Loucy (cell line): ENCODE measurements around the gene HLTF.

Experiments
- H2AFZ ChIP-seq: fragments of 200-600 bp; sonication (generic); 2 replicates; pipeline ENCODE4 v1.6.0; 2016; ENCODE audit warnings: antibody characterized with exemption, mild to moderate bottlenecking, low read length, moderate library complexity
- H3F3A ChIP-seq: fragments of 200-600 bp; 2 replicates; pipeline ENCODE4 v1.6.0; 2016; ENCODE audit warnings: antibody characterized with exemption, low read depth, mild to moderate bottlenecking
- H3K27me3 ChIP-seq: fragments of 200-600 bp; sonication (generic); 2 replicates; pipeline ENCODE4 v1.6.1; 2014; ENCODE audit warnings: low read length, mild to moderate bottlenecking; ENCODE audit not compliant: insufficient read depth, poor library complexity, severe bottlenecking
- H3K36me3 ChIP-seq: fragments of 200-600 bp; sonication (generic); 2 replicates; pipeline ENCODE4 v1.6.1; 2016; ENCODE audit warnings: low read length; ENCODE audit not compliant: insufficient read depth
- H3K4me1 ChIP-seq: fragments of 200-600 bp; sonication (generic); 2 replicates; pipeline ENCODE4 v1.5.1; 2014; ENCODE audit warnings: low read length, mild to moderate bottlenecking; ENCODE audit not compliant: insufficient read depth, poor library complexity, severe bottlenecking
- H3K4me2 ChIP-seq: fragments of 200-600 bp; sonication (generic); 2 replicates; pipeline ENCODE4 v1.6.0; 2014; ENCODE audit warnings: antibody characterized with exemption, low read length, low read depth, mild to moderate bottlenecking; ENCODE audit not compliant: poor library complexity, severe bottlenecking
- H3K4me3 ChIP-seq: fragments of 200-600 bp; sonication (generic); 2 replicates; pipeline ENCODE4 v1.5.1; 2014; ENCODE audit warnings: low read length, mild to moderate bottlenecking, mixed read lengths; ENCODE audit not compliant: poor library complexity, severe bottlenecking
- H3K79me2 ChIP-seq: fragments of 200-600 bp; sonication (generic); 2 replicates; pipeline ENCODE4 v1.6.1; 2014; ENCODE audit warnings: low read length; ENCODE audit not compliant: insufficient read depth
- H3K9ac ChIP-seq: fragments of 200-600 bp; sonication (generic); 2 replicates; pipeline ENCODE4 v1.6.0; 2014; ENCODE audit warnings: mild to moderate bottlenecking, low read depth, low read length, moderate library complexity; ENCODE audit not compliant: poor library complexity, severe bottlenecking
- H3K9me2 ChIP-seq: fragments of 200-600 bp; sonication (generic); replicated peaks from 2 replicates; pipeline ENCODE4 v1.6.1; 2016; ENCODE audit warnings: low read depth, low read length, mixed read lengths
- H3K9me3 ChIP-seq: fragments of 200-600 bp; sonication (generic); 2 replicates; pipeline ENCODE4 v1.6.1; 2014; ENCODE audit warnings: mild to moderate bottlenecking, antibody characterized with exemption, low read length, low read depth; ENCODE audit not compliant: insufficient read depth
- H4K20me1 ChIP-seq: fragments of 200-600 bp; sonication (generic); 2 replicates; pipeline ENCODE4 v1.6.0; 2014; ENCODE audit warnings: antibody characterized with exemption, low read length, mild to moderate bottlenecking; ENCODE audit not compliant: insufficient read depth, poor library complexity, severe bottlenecking
- EZH2phosphoT487 ChIP-seq: fragments of 200-600 bp; IDR thresholded peaks from 2 replicates; pipeline ENCODE4 v1.6.1; 2018; ENCODE audit warnings: antibody characterized with exemption, mild to moderate bottlenecking, moderate library complexity, borderline replicate concordance
- TF ChIP-seq, protein P1 (sequence below): fragments of 200-600 bp; sonication (generic); conservative IDR thresholded peaks from 2 replicates; pipeline ENCODE4 v1.5.1; 2014; ENCODE audit warnings: mild to moderate bottlenecking, antibody characterized with exemption, low read length

Gene HLTF, protein sequence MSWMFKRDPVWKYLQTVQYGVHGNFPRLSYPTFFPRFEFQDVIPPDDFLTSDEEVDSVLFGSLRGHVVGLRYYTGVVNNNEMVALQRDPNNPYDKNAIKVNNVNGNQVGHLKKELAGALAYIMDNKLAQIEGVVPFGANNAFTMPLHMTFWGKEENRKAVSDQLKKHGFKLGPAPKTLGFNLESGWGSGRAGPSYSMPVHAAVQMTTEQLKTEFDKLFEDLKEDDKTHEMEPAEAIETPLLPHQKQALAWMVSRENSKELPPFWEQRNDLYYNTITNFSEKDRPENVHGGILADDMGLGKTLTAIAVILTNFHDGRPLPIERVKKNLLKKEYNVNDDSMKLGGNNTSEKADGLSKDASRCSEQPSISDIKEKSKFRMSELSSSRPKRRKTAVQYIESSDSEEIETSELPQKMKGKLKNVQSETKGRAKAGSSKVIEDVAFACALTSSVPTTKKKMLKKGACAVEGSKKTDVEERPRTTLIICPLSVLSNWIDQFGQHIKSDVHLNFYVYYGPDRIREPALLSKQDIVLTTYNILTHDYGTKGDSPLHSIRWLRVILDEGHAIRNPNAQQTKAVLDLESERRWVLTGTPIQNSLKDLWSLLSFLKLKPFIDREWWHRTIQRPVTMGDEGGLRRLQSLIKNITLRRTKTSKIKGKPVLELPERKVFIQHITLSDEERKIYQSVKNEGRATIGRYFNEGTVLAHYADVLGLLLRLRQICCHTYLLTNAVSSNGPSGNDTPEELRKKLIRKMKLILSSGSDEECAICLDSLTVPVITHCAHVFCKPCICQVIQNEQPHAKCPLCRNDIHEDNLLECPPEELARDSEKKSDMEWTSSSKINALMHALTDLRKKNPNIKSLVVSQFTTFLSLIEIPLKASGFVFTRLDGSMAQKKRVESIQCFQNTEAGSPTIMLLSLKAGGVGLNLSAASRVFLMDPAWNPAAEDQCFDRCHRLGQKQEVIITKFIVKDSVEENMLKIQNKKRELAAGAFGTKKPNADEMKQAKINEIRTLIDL

DNA sequence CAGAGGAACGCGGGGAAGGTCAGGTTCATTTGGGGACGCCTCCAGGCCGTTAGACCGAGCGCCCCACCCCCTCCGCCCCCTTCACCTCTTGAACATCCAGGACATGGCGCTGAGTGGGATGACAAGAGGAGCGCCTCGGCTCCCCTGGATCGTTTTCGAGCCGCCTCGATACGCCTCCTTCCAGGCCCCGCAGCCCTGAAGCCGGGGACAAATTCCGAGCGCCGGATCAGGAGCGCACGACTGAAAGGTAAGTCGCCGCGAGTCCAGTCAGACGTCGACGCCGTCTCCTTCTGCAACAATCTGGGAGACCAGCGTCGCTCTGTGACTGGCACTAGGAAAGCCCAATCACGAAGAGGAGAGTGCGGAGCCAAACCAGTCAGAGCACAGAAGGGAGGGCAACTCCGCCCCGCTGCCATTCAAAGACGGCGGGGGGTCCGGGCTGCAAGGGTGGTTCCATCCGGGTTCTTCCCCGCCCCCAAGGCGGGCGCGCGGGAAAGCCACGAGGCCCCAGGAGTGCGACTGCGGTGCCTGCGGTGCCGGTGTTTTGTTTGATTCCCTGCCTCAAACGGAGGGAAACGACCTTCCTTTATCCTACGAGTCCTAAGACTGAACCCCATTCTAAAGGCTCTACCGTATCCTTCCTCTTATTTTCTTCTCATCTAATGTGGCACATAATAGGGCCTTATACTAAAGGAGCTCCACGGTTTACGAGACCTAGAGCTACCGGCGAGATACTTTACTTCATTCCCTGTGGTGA, at the start of gene HLTF:
Gene HLTF, minus strand, starts transcription at position 302 of the 757 bp plus-strand sequence. Its CDS starts 197 bp downstream, at position 105.
- Histone ChIP-seq H3K9me2 (no peaks in the 10 kb centered on the region), H2AFZ (peak within 1 kb of the TSS; percentile 90), H3K79me2 (peaks cover 52% of the 10 kb centered on the region), H3K4me3 (peak within 1 kb of the TSS; percentile 96), H4K20me1 (peaks cover 48% of the 10 kb centered on the region), H3K9ac (peak within 1 kb of the TSS; percentile 86), H3K27me3 (no peaks in the 10 kb centered on the region), H3K36me3 (no peaks in the 10 kb centered on the region), H3K4me2 (peak within 1 kb of the TSS; percentile 88), H3K9me3 (no peaks in the 10 kb centered on the region), H3K4me1 (peaks cover 44% of the 10 kb centered on the region), H3F3A (no peaks in the 10 kb centered on the region)
- TF ChIP-seq, protein P1, sequence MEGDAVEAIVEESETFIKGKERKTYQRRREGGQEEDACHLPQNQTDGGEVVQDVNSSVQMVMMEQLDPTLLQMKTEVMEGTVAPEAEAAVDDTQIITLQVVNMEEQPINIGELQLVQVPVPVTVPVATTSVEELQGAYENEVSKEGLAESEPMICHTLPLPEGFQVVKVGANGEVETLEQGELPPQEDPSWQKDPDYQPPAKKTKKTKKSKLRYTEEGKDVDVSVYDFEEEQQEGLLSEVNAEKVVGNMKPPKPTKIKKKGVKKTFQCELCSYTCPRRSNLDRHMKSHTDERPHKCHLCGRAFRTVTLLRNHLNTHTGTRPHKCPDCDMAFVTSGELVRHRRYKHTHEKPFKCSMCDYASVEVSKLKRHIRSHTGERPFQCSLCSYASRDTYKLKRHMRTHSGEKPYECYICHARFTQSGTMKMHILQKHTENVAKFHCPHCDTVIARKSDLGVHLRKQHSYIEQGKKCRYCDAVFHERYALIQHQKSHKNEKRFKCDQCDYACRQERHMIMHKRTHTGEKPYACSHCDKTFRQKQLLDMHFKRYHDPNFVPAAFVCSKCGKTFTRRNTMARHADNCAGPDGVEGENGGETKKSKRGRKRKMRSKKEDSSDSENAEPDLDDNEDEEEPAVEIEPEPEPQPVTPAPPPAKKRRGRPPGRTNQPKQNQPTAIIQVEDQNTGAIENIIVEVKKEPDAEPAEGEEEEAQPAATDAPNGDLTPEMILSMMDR: no peak
- no peak for TF ChIP-seq EZH2phosphoT487

DNA sequence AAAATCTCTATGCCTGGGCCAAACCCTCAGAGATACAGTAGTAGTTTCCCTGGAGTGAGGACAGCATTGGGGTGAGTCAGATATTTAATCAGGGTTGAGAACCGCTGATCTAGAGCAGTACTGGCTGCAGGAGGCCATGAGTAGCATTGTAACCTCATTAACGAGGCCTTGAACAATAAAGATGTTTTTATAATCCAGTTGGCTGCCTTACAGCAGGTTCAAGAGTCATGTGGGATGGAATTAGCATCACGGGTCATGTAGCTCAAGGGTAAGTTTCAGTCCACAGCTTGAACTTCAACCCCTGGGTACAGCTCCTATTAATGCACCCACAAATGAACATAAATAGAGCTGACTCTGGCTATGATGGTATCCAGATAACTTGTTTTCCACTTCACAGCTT, 48.2 kb upstream of the HLTF start:
- Histone ChIP-seq H3K79me2 (peaks cover 82% of the 10 kb centered on the region), H3K4me2 (peak overlapping the region; percentile 47), H3K4me3 (peak overlapping the region; percentile 43), H3K9ac (no peak overlapping the region), H3K36me3 (no peaks in the 10 kb centered on the region), H3F3A (no peaks in the 10 kb centered on the region), H4K20me1 (peaks cover 54% of the 10 kb centered on the region), H3K9me3 (no peaks in the 10 kb centered on the region), H3K9me2 (no peaks in the 10 kb centered on the region), H3K27me3 (no peaks in the 10 kb centered on the region), H3K4me1 (peaks cover 48% of the 10 kb centered on the region), H2AFZ (no peak overlapping the region)
- TF ChIP-seq, protein P1: no peak
- TF ChIP-seq EZH2phosphoT487: no peak

DNA sequence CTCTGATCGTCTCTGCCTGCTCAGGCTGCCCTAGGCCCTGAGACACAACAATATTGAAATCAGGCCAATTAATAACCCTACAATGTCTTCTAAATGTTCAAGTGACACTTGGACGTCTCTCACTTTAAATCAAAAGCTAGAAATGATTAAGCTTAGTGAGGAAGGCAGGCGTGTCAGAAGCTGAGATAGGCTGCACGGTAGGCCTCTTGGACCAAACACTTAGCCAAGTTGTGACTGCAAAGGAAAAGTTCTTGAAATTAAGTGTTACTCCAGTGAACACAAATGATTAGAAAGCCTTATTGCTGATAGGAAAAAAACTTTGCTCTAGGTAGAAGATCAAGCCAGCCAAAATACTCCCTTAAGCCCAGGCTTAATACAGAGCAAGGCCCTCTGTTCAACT, 45.3 kb upstream of the HLTF start:
- H2AFZ ChIP-seq: no peak overlapping the region
- no peaks in the 10 kb centered on the region for H3K27me3 ChIP-seq
- no peak for TF ChIP-seq EZH2phosphoT487
- TF ChIP-seq, protein P1: no peak
- peaks cover 50% of the 10 kb centered on the region for H4K20me1 ChIP-seq
- H3K9ac ChIP-seq: peak overlapping the region; percentile 91
- H3K36me3 ChIP-seq: no peaks in the 10 kb centered on the region
- peaks cover 64% of the 10 kb centered on the region for H3K79me2 ChIP-seq
- no peaks in the 10 kb centered on the region for H3F3A ChIP-seq
- peak overlapping the region; percentile 97 for H3K4me3 ChIP-seq
- H3K4me2 ChIP-seq: peak overlapping the region; percentile 93
- H3K9me2 ChIP-seq: no peaks in the 10 kb centered on the region
- no peaks in the 10 kb centered on the region for H3K9me3 ChIP-seq
- peaks cover 56% of the 10 kb centered on the region for H3K4me1 ChIP-seq
